BE2C (cell line): ENCODE results near the gene OTUB2.

ENCODE experiments used
- DNase-seq: peaks from one replicate; pipeline ENCODE4 v3.0.0-alpha.2; 2020
- H3K27me3 ChIP-seq: fragments of 250-450 bp; sonication (Bioruptor Pico); 2 replicates; pipeline ENCODE4 v1.5.1; 2020; ENCODE audit warnings: mild to moderate bottlenecking
- H3K36me3 ChIP-seq: fragments of 250-450 bp; sonication (Bioruptor Pico); 2 replicates; pipeline ENCODE4 v1.5.1; 2020; ENCODE audit warnings: mild to moderate bottlenecking
- H3K4me1 ChIP-seq: fragments of 250-450 bp; sonication (Bioruptor Pico); 2 replicates; pipeline ENCODE4 v1.5.1; 2020
- H3K4me3 ChIP-seq: 2 replicates; pipeline ENCODE4 v1.5.1; 2011; ENCODE audit warnings: low read depth, low read length
- H3K9me3 ChIP-seq: fragments of 250-450 bp; sonication (Bioruptor Pico); 2 replicates; pipeline ENCODE4 v1.5.1; 2020
- CTCF ChIP-seq: IDR thresholded peaks from 2 replicates; pipeline ENCODE4 v1.5.1; 2012; ENCODE audit warnings: mild to moderate bottlenecking, low read depth, low read length

The OTUB2 gene

GRCh38 chr14:94050231-94050880 is 24.2 kb downstream of the OTUB2 start:
- Histone ChIP-seq H3K9me3 (no peaks in the 10 kb centered on the region), H3K27me3 (no peaks in the 10 kb centered on the region), H3K4me1 (peaks cover 8% of the 10 kb centered on the region), H3K36me3 (peaks cover 84% of the 10 kb centered on the region), H3K4me3 (no peak overlapping the region)
- DNase-seq = no peak
- no peak for TF ChIP-seq CTCF

GRCh38 chr14:94051115-94051514 is 25.0 kb downstream of the OTUB2 start:
- Histone ChIP-seq H3K27me3 (no peaks in the 10 kb centered on the region), H3K36me3 (peaks cover 86% of the 10 kb centered on the region), H3K9me3 (no peaks in the 10 kb centered on the region), H3K4me1 (peaks cover 8% of the 10 kb centered on the region), H3K4me3 (no peak overlapping the region)
- peak; percentile 44 for DNase-seq
- peak; percentile 54 for TF ChIP-seq CTCF

GRCh38 chr14:94051779-94052178 is 25.6 kb downstream of the OTUB2 start:
- Histone ChIP-seq H3K9me3 (no peaks in the 10 kb centered on the region), H3K27me3 (no peaks in the 10 kb centered on the region), H3K4me3 (no peak overlapping the region), H3K4me1 (peaks cover 8% of the 10 kb centered on the region), H3K36me3 (peaks cover 89% of the 10 kb centered on the region)
- no peak for DNase-seq
- TF ChIP-seq CTCF = no peak

- Histone ChIP-seq H3K36me3 (peaks cover 89% of the 10 kb centered on the region), H3K27me3 (no peaks in the 10 kb centered on the region), H3K9me3 (no peaks in the 10 kb centered on the region), H3K4me1 (peaks cover 8% of the 10 kb centered on the region), H3K4me3 (no peak overlapping the region)
- DNase-seq = no peak
- TF ChIP-seq CTCF = no peak
Measured at GRCh38 chr14:94052199-94052598, 26.1 kb downstream of the OTUB2 start.

GRCh38 chr14:94052662-94053061 is 26.5 kb downstream of the OTUB2 start:
- H3K27me3 ChIP-seq = no peaks in the 10 kb centered on the region
- peaks cover 89% of the 10 kb centered on the region for H3K36me3 ChIP-seq
- H3K4me3 ChIP-seq = no peak overlapping the region
- H3K9me3 ChIP-seq = no peaks in the 10 kb centered on the region
- DNase-seq = no peak
- no peak for TF ChIP-seq CTCF
- peaks cover 8% of the 10 kb centered on the region for H3K4me1 ChIP-seq

- Histone ChIP-seq H3K27me3 (no peaks in the 10 kb centered on the region), H3K36me3 (peaks cover 94% of the 10 kb centered on the region), H3K4me3 (no peak overlapping the region), H3K4me1 (peaks cover under 1% of the 10 kb centered on the region; the same call in 1 of the 2 replicates), H3K9me3 (no peaks in the 10 kb centered on the region)
- TF ChIP-seq CTCF = no peak
- DNase-seq = no peak
Measured at GRCh38 chr14:94054401-94054800, 28.3 kb downstream of the OTUB2 start.
